ENCODE results near the gene NEURL2.
"Not testable (repeated sequence)": the region's sequence is repeated elsewhere in the genome, so short reads cannot be mapped to it uniquely, and the experiment has no call there.

The NEURL2 gene

GRCh38 chr20:45898285-45898684, 7.3 kb upstream of the NEURL2 start:
- no peak for DNase-seq

- DNase-seq: no peak
Observed at GRCh38 chr20:45897692-45898091, 6.7 kb upstream of the NEURL2 start.

- DNase-seq: no peak
Observed at GRCh38 chr20:45897289-45897688, 6.3 kb upstream of the NEURL2 start.

- DNase-seq: no peak
Observed at GRCh38 chr20:45896641-45897161, 5.7 kb upstream of the NEURL2 start.

- no peak for DNase-seq
Observed at GRCh38 chr20:45894797-45895196, 3.8 kb upstream of the NEURL2 start.

GRCh38 chr20:45893831-45894230, 2.8 kb upstream of the NEURL2 start:
- no peak for DNase-seq

GRCh38 chr20:45892828-45893500, 2.0 kb upstream of the NEURL2 start:
- no peak for DNase-seq

GRCh38 chr20:45892049-45892825, 1.2 kb upstream of the NEURL2 start:
- DNase-seq: peak; percentile 52

- peak; percentile 77 for DNase-seq
Observed at GRCh38 chr20:45890077-45890984, 677 bp downstream of the NEURL2 start.

GRCh38 chr20:45888681-45889080, 2.3 kb downstream of the NEURL2 start:
- no peak for DNase-seq

- no peak for DNase-seq
Observed at GRCh38 chr20:45887346-45887715, 3.7 kb downstream of the NEURL2 start, which contains the start of gene SPATA25. TSS of gene SPATA25 (minus strand) at chr20:45887622. CDS start at chr20:45887590, 32 bp downstream.

- no peak for DNase-seq
Observed at GRCh38 chr20:45886590-45887345, 4.2 kb downstream of the NEURL2 start.

GRCh38 chr20:45883100-45883469, 7.9 kb downstream of the NEURL2 start:
- no peak for DNase-seq

GRCh38 chr20:45882469-45883099, 8.4 kb downstream of the NEURL2 start:
- DNase-seq: no peak

GRCh38 chr20:45880988-45881788, 9.8 kb downstream of the NEURL2 start, which contains the start of gene ZSWIM1:
TSS of gene ZSWIM1 (plus strand) at chr20:45881227. CDS start at chr20:45882593, 1,366 bp downstream.
- peak; percentile 99 for DNase-seq

GRCh38 chr20:45878076-45878761, 12.8 kb downstream of the NEURL2 start:
- DNase-seq: no peak

GRCh38 chr20:45874576-45874975, 16.4 kb downstream of the NEURL2 start:
- no peak for DNase-seq

GRCh38 chr20:45874104-45874481, 16.9 kb downstream of the NEURL2 start:
- DNase-seq: not testable (repeated sequence)

- no peak for DNase-seq
Observed at GRCh38 chr20:45873409-45874103, 17.5 kb downstream of the NEURL2 start.

GRCh38 chr20:45872626-45873025, 18.4 kb downstream of the NEURL2 start:
- DNase-seq: no peak

Measured in suppressor macrophage treated with lipopolysaccharide for 4 hours (primary cell).